GM10847 (cell line): ENCODE data around the gene FOXO1.

Experiments
- POLR2A ChIP-seq: IDR thresholded peaks from 2 replicates; pipeline ENCODE4 v1.6.1; 2011; ENCODE audit not compliant: insufficient read length; ENCODE audit errors: extremely low read depth

The FOXO1 gene

GRCh38 chr13:40539576-40540327 lies 126.7 kb downstream of the FOXO1 start:
- no peak for TF ChIP-seq POLR2A

- TF ChIP-seq POLR2A = no peak
These were observed 129.1 kb downstream of the FOXO1 start for GRCh38 chr13:40537146-40537895.

GRCh38 chr13:40536443-40537113 lies 129.9 kb downstream of the FOXO1 start:
- TF ChIP-seq POLR2A = no peak

- TF ChIP-seq POLR2A = no peak
These were observed 131.1 kb downstream of the FOXO1 start for GRCh38 chr13:40535345-40535836.

GRCh38 chr13:40534456-40534855 lies 132.0 kb downstream of the FOXO1 start:
- TF ChIP-seq POLR2A = no peak

GRCh38 chr13:40533072-40533471 lies 133.4 kb downstream of the FOXO1 start:
- no peak for TF ChIP-seq POLR2A

GRCh38 chr13:40530961-40531360 lies 135.5 kb downstream of the FOXO1 start:
- no peak for TF ChIP-seq POLR2A

GRCh38 chr13:40528881-40529280 lies 137.6 kb downstream of the FOXO1 start:
- TF ChIP-seq POLR2A = no peak

- TF ChIP-seq POLR2A = no peak
These were observed 138.5 kb downstream of the FOXO1 start for GRCh38 chr13:40527914-40528313.

- TF ChIP-seq POLR2A = no peak
These were observed 144.2 kb downstream of the FOXO1 start for GRCh38 chr13:40522282-40522681.

GRCh38 chr13:40520916-40521315 lies 145.5 kb downstream of the FOXO1 start:
- no peak for TF ChIP-seq POLR2A

GRCh38 chr13:40519637-40520036 lies 146.8 kb downstream of the FOXO1 start:
- TF ChIP-seq POLR2A = no peak

- no peak for TF ChIP-seq POLR2A
These were observed 148.0 kb downstream of the FOXO1 start for GRCh38 chr13:40518481-40518882.

- no peak for TF ChIP-seq POLR2A
These were observed 148.7 kb downstream of the FOXO1 start for GRCh38 chr13:40517486-40518480.

GRCh38 chr13:40515702-40516101 lies 150.7 kb downstream of the FOXO1 start:
- TF ChIP-seq POLR2A = no peak
